Measurements from ENCODE around the gene EXOC6.
A peak's percentile ranks its signal among the peaks of the same experiment; 100 is the strongest.

Gene EXOC6

DNA sequence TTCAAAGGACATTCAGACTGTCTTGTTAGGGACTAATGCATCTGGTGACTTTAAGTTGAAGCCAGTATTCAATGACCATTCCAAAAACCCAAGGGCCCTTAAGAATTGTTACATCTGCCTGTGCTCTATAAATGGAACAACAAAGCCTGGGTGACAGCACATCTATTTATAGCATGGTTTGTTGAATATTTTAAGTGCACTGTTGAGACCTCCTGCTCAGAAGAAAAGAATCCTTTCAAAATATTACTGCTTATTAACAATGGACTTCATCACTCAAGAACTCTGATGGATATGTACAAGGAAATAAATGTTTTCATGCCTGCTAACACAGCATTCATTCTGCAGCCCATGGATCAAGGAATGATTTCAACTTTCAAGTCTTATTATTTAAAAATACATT lies 179.2 kb downstream of the EXOC6 start:
- DNase-seq: no peak

DNA sequence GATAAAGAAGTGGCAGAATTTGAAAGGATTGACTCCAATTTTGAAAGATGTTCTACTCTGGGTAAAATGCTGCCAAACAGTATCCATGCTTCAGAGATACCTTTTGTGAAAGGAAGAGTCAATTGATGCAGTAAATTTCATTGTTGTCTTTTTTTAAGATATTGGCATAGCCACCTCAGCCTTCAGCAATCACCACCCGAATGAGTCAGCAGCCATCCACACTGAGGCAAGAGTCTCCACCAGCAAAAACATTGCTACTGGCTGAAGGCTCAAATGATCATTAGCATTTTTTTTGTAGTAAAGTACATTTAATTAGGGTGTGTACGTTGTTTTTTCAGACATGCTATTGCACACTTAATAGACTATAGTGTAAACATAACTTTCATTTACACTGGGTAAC lies 180.6 kb downstream of the EXOC6 start:
- no peak for DNase-seq

DNA sequence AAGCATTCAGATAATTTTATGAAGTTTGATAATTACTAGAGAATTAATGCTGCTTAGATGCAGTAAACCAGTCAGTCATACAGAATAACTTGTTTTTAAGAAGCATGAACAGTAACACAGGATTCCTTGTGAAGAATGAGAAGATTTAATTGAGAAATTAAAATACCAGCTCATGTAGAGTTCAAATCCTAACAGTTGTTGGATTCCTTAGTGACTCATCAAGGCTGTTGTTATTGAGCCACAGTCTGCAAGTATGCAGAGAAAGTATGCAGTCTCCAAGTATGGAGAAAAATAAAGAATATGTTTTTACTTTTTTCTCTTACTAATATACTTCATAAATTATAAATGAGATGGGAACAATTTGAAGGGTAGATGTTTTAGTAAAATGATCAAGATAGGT lies 182.1 kb downstream of the EXOC6 start:
- no peak for DNase-seq

DNA sequence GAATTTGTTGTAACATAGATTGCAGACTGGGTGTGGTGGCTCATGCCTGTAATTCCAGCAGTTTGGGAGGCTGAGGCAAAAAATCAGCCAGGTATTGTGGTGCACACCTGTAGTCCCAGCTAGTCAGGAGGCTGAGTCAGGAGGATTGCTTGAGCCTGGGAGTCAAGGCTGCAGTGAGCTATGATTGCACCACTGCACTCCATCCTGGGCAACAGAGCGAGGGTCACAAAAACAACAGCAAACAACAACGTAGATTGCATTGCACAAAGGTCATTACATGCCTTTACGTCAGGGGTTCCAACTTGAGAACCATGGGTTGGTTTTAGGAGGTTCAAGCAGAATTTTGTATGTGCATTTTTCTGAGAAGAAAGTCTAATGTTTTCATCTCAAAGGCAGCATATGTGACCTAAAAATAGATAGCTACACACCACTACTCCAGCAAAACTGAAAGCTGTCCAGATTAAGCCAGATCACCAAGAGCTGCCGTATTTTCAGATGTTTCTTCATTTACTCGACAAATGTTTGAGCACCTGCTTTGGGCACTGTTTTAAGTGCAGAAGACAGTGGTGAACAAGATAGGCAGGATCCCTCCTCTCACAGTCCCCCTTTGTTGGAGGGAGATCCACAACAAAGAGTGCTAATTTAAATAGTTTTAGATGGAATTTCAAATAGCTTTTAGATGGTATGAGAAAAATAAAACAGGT lies 183.9 kb downstream of the EXOC6 start:
- no peak for DNase-seq

DNA sequence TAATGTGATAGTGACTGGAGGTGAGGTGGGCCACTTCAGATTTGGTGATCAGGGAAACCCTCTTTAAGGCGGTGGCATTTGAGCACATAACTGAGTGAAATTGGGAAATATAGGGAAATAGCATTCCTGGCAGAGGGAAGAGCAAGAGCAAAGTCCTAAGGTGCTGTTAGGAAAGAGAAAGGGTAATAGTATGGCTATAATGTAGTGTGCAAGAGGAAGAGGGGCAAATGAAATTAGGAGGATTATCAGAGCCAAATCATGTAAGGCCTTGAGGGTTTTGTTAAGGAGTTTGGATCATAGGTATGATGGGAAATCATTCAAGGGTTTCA lies 184.5 kb downstream of the EXOC6 start:
- DNase-seq: no peak

DNA sequence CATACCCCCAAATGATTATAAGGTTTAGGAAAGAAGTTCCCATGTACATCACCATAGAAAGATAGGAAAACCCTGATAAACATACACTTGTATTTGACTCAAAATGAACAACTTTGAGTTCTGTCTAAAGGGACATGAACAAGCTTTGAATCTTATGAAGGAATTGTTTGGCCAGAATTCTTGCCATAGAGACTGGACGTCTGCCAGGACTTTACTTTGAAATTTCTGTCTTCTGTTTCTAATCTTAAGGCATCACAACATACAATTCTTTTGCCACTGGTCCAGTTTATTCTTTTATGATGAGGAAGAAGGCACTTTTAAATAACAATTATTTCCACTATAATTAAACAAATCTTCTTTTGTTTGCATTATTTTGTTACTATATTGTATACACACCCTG lies 186.1 kb downstream of the EXOC6 start:
- DNase-seq: no peak

DNA sequence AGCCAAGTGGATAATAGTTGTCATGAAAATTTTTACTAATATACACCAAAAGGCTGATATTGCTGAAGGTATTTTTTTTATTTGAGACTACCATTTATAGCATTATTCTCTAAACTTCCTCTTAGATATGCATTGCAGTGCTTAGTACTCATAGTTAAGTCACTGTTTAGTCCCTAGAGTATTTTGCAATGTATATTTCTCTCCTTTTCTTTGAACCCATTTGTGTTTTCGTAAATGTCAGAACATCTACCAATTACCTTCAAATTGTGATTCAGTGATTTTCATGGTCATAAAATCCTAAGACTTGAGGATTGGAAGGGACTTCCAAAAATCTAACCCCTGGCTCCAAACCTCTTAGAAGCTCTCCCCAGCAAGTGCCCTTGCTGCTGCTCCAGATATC lies 190.8 kb downstream of the EXOC6 start:
- DNase-seq: no peak

DNA sequence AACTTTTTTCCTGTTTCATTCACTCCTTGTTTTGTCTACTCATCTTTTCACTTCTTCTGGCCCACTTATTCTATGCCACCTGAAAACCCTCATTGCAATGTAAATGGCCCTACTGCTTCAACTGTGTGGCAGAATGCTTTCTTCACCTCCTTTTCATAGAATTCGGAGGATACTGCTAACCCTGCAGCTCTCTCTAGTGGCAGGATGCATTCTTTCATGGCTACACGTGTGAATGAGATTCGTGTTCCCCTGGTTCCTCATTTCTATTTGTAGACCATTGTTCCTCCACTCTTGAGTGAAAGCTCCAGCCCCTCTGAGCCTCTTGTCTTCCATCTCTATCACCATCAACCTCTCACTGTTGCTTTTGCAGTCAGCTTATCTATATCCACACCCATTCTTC lies 191.4 kb downstream of the EXOC6 start:
- DNase-seq: peak; percentile 63

DNA sequence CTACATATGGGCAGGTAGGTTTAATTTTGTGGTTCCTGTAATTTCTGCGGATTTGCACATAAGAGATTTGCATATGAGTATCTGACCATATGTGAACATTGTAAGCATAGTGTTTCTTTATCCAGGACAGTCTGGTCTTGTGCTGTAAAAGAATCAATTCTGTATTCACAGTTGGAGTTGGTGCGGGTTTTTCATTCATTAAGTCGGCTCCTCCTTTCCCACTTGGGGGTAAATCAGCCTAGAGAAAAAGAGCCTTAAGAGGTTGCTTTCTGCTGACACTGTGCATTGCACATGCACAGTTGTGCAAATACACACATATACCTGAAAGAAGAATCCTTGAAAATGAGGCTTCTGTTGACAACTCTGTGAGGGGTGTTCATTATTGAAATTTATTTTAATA lies 206.2 kb downstream of the EXOC6 start:
- no peak for DNase-seq

DNA sequence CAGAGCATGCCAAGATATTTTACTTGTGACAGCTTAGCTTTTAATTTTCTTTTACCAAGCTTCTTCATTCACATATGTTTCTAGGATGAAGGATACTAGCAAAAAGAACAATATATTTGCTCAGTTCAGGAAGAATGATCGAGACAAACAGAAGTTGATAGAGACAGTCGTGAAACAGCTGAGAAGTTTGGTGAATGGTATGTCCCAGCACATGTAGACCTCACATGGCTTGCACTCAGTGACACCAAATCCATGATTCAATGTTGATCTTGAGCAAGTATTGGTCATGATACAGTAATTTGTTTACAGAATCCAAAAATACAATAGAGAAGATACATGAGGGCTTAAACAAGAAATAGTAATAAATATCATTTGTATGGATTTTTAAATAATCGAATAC lies 209.8 kb downstream of the EXOC6 start:
- no peak for DNase-seq

DNA sequence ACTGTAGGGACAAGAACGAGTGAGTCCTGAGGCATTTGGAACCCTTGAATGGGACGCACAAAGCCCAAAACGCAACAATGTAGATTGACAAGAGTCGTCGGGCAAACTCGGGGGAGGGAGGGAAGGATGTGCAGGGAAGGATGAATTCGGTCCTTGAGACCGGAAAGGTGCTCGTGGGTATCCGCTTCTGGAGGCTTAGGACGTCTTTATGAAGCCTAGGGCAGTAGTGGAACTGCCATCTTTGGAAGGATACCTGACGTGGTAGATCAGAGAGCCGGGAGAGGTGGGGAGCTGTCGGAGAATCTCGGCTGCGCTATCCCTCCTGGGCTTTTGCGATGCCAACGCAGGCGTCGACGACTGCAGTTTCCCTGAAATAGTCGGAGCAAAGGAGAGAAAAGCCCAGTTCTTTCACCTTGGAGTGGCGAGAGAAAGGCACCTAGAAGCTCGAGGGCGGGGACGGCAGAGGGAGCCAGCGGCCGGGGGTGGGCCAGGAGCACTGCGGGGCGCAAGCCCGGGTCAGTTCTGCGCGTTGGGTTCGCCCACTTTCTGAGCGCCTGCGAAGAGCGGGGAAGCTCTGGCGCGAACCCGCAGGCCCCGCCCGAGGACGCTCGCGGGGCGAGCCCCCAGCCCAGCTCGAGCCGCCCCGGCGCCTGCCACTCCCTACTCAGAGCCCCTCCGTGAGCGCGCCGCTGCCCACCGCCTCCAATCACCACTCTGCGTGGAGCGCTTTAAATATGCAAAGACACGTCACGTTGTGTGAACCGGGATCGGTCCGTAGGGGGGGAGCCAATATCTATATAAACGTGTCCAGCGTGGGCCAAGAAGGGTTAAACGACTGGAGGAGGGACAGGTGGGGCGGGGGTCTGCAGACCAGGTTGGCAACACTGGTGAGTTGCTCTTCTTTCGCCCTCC lies 211.9 kb downstream of the EXOC6 start, which contains the start of gene CYP26C1:
CYP26C1 (plus strand) TSS at position 824 of the 912 bp plus-strand sequence. CDS start 466 bp downstream, outside the sequence.
- DNase-seq: no peak

DNA sequence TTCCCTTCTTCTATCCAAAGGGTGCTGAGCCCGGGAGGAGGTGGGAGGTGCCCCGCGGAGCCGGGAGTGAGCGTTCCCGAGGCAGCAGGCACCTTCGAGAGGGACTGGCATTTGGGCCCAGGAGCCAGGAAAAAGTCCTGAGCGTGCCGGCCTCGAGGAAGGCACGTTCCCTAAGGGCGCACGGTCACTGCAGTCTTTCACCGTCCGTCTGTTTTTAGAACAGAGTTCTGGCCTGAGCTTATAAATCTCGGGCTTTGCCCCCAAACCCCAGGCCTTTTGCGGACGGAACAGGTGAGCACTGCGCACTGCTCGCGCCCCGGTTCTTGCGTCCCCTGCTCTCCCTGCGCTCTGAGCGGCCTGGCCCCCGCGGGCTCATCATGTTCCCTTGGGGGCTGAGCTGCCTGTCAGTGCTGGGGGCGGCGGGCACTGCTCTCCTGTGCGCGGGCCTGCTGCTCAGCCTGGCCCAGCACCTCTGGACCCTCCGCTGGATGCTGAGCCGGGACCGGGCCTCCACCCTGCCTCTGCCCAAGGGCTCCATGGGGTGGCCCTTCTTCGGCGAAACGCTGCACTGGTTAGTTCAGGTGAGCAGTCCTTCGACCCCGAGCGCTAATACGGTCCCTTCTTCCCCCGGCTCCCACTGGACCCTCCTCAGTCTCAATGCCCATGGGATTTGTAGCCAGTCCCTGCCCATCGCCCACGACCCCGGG lies 212.7 kb downstream of the EXOC6 start:
- no peak for DNase-seq

DNA sequence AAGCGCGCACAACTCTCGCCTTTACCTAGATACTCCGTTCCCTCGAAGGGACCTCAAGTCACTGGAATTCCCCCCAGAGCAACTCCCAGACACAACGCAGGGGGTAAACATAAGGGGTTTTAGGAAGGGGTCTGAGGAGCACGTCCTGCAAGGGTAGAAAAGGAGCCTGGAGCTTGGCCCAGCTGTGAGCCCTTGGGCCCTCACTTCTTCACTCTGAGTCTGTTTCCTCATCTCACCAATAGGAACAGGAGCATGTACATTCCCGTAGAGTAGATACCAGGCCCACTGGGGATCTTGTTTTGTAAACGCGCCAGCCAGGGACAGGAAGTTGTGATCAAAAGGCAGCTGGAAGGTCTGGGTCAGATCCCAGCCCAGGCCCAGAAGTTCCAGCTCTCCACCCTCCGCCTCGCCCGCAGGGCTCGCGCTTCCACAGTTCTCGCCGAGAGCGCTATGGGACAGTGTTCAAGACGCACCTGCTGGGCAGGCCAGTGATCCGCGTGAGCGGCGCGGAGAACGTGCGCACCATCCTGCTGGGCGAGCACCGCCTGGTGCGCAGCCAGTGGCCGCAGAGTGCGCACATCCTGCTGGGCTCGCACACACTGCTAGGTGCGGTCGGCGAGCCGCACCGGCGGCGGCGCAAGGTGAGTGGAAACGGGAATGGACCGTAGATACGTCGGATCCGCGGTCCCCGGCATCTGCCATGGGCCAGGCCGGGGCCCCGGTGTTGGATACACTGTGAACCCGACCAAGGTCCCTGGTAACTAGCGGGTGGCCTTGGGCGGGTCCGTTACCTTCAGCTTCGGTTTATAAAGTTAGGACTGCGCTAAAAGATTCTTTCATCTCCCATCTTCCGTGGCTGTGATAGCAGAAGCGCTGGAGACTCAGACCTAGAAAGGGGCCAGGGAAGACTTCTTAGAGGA lies 213.5 kb downstream of the EXOC6 start:
- DNase-seq: no peak

DNA sequence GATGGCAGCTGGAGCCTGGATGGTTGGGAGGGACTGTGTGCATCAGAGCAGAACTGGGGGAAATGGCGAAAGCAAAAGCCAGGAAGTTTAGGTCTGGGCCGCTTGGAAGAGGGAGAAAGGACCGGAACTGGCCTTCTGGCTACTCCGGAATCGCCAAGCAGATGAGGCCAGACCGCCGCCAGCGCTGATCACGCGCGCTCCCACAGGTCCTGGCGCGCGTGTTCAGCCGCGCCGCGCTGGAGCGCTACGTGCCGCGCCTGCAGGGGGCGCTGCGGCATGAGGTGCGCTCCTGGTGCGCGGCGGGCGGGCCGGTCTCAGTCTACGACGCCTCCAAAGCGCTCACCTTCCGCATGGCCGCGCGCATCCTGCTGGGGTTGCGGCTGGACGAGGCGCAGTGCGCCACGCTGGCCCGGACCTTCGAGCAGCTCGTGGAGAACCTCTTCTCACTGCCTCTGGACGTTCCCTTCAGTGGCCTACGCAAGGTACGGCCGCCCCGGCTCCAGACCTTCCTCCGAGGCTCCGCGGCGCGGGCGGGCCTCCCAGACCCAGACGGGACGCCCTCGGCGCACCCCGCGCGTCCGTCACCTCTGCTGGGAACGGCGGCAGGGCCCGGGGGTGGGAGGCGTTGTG lies 214.3 kb downstream of the EXOC6 start:
- DNase-seq: peak; percentile 60

DNA sequence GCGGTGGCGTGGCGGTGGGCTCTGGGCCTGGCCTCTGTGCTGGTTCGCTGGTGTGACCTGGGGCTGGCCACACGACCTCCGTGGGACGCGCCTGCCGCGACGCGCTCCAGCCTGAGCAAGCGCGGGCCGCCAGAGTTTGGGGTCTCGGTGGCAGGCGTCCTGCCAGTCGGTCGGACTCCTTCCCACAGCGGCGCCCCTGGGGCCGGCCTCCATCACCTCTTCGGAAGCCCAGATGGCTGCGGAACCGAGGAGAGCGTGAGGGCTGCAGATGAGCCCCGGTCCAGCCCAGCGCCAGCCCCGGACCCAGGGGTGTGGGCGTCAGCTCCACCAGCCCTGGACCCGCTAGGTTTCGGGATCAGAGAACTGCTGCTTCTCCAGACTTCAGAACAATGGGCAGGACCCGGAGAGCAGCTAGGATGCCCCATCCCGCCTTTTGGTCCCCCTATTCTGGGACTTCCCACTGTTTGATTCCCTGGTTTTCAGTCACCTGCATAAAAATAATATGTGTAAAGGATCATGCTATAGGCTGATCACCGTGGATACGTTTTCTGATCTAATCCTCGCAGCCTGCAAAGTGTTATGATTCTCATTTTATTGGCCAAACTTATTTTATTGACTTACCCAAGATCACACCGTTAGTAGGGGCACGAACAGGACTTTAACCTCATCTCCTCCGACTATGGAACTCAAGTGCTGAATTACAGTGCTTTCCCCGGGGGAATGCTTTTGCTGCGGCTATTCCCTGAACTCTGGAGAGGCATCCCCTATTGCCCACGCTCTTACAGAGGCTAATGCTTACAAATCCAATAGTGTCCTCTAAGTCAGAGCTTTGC lies 215.0 kb downstream of the EXOC6 start:
- no peak for DNase-seq

DNA sequence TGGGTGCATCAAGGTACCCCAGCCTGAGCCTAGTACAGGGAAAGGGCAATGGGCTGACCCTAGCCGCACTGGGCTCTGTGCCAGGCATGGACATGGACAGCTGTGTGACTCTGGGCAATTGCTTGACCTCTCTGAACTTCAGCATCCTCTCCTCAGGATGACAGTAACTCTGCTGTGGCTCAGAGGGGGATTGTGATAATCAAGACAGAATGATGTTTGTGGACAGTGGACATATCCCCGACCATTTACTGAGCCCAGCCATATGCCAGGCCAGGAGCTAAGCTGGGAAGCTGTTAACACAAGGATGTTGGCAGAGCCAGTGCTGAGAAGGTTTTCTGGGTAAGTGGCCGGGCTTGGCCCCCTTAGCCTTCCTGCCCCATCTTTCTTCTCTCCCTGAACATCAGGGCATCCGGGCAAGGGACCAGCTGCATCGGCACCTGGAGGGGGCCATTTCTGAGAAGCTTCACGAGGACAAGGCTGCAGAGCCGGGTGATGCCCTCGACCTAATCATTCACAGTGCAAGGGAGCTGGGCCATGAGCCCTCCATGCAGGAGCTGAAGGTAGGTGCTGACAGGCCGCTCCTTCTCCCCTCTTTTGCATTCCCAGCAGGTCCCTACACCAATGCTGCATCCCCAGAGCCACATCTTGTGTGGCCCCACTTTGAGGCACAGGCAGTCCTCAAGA lies 215.8 kb downstream of the EXOC6 start:
- DNase-seq: no peak

DNA sequence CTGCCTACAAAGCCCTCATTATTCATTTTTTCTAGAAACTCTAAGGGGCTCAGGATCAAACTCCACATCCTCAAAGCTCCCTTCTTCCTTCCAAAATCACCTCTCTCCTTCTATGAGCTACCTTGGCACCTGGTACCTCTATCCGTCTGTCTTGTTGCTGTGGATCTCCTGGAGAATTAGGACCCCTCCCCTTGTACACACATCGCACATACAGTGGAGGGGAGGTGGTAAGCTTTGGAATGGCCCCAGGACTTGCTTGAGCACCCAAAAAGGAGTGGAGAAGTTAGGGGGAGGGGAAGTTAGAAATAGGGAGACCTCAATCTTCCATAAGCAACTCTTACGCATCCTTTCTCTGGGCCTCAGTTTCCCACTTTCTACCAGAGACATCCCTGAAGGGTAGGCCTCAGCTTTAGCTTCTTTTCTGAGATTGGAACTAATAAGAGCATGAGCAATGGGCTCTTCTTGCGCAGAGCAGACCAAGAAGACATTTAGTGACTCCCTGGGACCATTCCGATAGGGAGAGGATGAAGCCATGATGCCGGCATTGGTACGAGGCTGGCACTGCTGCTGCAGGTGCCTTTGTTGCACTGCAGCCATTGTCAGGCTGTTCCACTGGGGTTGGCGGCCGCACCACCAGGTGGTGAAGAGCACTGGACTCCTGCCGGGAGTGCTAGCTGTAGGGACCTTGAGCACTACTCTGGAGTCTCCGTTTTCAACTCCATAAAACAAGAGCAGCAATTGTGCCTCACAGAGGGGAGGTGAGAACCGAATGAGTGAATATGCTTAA lies 216.7 kb downstream of the EXOC6 start:
- DNase-seq: no peak

DNA sequence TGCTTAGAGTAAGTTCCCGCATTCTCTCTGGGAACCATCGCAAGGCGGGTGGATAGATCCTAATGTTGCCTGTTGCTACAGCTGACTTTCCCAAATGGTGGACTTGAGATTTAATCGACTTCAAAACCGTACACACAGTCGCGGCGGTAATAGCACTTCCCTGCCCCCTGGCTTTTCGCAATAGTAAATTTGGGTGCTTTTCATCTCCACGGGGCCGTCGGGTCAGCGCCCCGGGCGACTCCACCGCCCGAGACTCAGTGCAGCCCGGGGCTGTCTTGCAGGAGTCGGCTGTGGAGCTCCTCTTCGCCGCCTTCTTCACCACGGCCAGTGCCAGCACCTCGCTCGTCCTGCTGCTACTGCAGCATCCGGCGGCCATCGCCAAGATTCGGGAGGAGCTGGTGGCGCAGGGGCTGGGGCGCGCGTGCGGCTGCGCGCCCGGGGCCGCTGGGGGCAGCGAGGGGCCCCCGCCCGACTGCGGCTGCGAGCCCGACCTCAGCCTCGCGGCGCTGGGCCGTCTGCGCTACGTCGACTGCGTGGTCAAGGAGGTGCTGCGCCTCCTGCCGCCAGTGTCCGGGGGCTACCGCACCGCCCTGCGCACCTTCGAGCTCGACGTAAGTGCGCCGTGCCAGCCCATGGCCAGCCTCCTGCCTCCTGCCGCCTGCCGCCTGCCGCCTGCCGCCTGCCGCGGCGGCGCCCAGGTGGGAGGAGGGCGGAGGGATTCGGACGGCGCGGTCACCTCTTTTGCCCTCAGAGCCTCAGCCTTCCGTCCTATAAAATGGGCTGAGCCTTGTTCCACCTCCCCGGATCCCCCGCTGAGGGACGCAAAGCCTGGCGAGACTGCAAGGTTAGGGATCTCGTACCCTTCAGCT lies 217.6 kb downstream of the EXOC6 start:
- no peak for DNase-seq

DNA sequence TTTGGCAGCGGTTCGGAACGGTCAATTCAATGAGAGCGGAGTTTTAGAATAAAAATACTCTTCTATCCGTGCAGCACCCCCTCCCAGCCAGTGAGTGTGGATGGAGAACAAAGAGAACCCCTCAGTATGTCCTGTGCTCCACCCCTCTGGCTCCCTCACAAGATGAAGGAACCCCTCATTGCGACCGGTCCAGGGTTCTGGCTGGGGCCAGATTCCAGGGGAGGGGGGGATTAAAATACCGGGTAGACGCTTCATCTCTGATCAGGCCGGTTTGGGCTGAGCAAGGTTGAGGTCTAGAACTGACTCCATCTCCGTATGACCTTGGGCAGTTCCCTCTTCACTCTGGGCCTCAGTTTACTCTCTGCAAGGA lies 218.2 kb downstream of the EXOC6 start:
- no peak for DNase-seq
